HG03457 (cell line): ENCODE data around the gene CEACAM6.
"Not testable (repeated sequence)": the region's sequence is repeated elsewhere in the genome, so short reads cannot be mapped to it uniquely, and the experiment has no call there.

Experiments
- ATAC-seq: cut with Tn5 transposase; IDR thresholded peaks from one replicate; pipeline ENCODE4 v1.9.1; 2021; ENCODE audit warnings: moderate number of reproducible peaks; ENCODE audit not compliant: unreplicated experiment

The CEACAM6 gene

GRCh38 chr19:41746593-41747227, 8.6 kb upstream of the CEACAM6 start:
- no peak for ATAC-seq

- no peak for ATAC-seq
These were observed 7.3 kb upstream of the CEACAM6 start for GRCh38 chr19:41748012-41748411.

- ATAC-seq, result not testable (repeated sequence)
These were observed 4.8 kb upstream of the CEACAM6 start for GRCh38 chr19:41750248-41751134.

GRCh38 chr19:41753159-41753558, 2.2 kb upstream of the CEACAM6 start:
- ATAC-seq, result no peak

- ATAC-seq, result no peak
These were observed 1.3 kb upstream of the CEACAM6 start for GRCh38 chr19:41753936-41754529.

- ATAC-seq, result no peak
These were observed 3.5 kb downstream of the CEACAM6 start for GRCh38 chr19:41758846-41759245.

GRCh38 chr19:41767115-41767514, 11.8 kb downstream of the CEACAM6 start:
- ATAC-seq, result no peak

- not testable (repeated sequence) for ATAC-seq
These were observed 12.8 kb downstream of the CEACAM6 start for GRCh38 chr19:41768105-41768504.

GRCh38 chr19:41769608-41770007, 14.3 kb downstream of the CEACAM6 start:
- no peak for ATAC-seq

- no peak for ATAC-seq
These were observed 16.1 kb downstream of the CEACAM6 start for GRCh38 chr19:41771410-41771809.

GRCh38 chr19:41774515-41774980, 19.2 kb downstream of the CEACAM6 start:
- ATAC-seq, result no peak

GRCh38 chr19:41776700-41777099, 21.4 kb downstream of the CEACAM6 start:
- no peak for ATAC-seq

- ATAC-seq, result no peak
These were observed 28.3 kb downstream of the CEACAM6 start for GRCh38 chr19:41783612-41784011.

- no peak for ATAC-seq
These were observed 29.0 kb downstream of the CEACAM6 start for GRCh38 chr19:41784312-41784711.

- no peak for ATAC-seq
These were observed 29.4 kb downstream of the CEACAM6 start for GRCh38 chr19:41784743-41785142.

- no peak for ATAC-seq
These were observed 30.3 kb downstream of the CEACAM6 start for GRCh38 chr19:41785653-41786052.

- no peak for ATAC-seq
These were observed 31.7 kb downstream of the CEACAM6 start for GRCh38 chr19:41787055-41787454.

- not testable (repeated sequence) for ATAC-seq
These were observed 33.2 kb downstream of the CEACAM6 start for GRCh38 chr19:41788518-41788917.

- ATAC-seq, result not testable (repeated sequence)
These were observed 33.7 kb downstream of the CEACAM6 start for GRCh38 chr19:41789053-41789452.

GRCh38 chr19:41792513-41793413, 37.4 kb downstream of the CEACAM6 start:
- no peak for ATAC-seq

- ATAC-seq, result no peak
These were observed 38.0 kb downstream of the CEACAM6 start for GRCh38 chr19:41793414-41793727.
